GM20000 (cell line): ENCODE results near the gene NINJ1.
A peak's percentile ranks its signal among the peaks of the same experiment; 100 is the strongest.

Experiments
- DNase-seq: peaks from one replicate; pipeline ENCODE4 v3.0.0; 2012; ENCODE audit warnings: low spot score
- TF ChIP-seq, protein P1 (sequence below): IDR thresholded peaks from 2 replicates; pipeline ENCODE4 v1.5.1; 2012; ENCODE audit warnings: mild to moderate bottlenecking, control low read depth; ENCODE audit errors: extremely low read depth, missing control alignments

Gene NINJ1

DNA sequence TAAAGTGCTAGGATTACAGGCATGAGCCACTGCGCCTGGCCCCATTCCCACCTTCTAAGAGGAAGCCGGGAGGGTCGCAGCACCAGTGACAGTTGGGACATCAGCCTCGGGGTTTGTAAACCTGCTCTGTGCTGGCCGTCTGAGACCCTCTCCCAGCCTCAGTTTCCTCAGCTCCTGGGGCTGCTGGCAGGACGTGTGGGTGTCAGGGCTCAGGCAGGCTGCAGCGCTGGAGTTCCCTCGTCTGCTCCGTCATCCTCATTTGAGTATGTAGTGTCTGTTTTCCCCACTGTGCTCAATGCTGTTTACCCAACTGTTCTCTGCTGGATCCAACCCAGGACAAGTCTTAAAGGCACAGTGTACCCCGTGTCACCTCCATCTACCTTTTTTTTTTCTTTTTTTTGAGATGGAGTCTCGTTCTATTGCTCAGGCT is 2.0 kb upstream of the NINJ1 start:
- DNase-seq = no peak
- TF ChIP-seq, protein P1, sequence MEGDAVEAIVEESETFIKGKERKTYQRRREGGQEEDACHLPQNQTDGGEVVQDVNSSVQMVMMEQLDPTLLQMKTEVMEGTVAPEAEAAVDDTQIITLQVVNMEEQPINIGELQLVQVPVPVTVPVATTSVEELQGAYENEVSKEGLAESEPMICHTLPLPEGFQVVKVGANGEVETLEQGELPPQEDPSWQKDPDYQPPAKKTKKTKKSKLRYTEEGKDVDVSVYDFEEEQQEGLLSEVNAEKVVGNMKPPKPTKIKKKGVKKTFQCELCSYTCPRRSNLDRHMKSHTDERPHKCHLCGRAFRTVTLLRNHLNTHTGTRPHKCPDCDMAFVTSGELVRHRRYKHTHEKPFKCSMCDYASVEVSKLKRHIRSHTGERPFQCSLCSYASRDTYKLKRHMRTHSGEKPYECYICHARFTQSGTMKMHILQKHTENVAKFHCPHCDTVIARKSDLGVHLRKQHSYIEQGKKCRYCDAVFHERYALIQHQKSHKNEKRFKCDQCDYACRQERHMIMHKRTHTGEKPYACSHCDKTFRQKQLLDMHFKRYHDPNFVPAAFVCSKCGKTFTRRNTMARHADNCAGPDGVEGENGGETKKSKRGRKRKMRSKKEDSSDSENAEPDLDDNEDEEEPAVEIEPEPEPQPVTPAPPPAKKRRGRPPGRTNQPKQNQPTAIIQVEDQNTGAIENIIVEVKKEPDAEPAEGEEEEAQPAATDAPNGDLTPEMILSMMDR = no peak

DNA sequence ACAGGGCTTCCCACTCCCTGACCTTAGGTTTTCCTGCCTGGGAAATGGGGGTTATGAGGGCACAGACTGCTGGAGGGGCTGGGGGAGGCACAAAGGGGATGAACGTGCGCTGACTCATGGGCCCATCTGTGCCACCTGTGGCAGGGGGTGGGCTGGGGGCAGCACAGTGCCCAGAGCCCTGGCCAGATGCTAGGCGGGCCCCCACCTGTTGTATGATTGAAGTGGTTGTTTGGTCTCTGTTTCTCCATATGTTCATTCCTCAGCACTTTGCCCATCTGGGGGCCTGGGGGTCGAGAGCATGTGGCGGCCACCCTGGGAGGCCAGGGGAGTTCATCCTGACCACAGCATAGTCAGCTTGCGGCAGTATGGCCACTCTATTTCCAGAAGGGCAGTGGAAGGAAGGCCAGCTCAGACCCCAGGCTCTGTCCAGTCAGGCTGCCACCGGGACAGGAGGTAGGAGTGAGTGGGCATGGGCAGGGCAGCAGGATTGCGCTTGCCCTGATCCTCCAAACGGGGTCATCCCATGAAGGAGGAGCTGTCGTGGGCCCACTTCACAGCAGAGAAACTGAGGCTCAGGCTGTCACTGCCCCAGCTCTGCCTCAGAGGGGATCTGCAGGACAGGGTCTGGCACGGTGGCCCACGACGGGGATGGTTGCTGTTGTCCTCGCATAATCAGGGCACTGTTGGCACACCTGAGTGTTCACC is 841 bp upstream of the NINJ1 start:
- TF ChIP-seq, protein P1 = no peak
- DNase-seq = peak; percentile 42

DNA sequence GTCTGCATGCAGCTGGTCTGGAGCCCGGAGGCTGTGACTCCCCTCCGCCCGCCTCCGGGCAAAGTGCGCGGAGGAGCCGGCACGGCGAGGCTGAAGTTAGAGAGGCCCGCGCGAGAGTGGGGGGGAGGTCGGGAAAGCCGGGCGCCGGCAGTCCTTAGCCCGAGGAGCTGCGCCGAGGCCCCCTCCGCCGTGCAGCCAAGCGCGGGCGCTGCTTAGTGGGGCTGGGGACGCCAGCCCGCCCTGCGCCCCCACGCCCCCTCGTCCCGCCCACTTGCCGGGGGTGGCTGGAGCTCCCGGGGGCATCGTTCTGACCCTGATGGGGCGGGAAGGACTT is 403 bp downstream of the NINJ1 start:
- TF ChIP-seq, protein P1 = no peak
- peak; percentile 88 for DNase-seq

DNA sequence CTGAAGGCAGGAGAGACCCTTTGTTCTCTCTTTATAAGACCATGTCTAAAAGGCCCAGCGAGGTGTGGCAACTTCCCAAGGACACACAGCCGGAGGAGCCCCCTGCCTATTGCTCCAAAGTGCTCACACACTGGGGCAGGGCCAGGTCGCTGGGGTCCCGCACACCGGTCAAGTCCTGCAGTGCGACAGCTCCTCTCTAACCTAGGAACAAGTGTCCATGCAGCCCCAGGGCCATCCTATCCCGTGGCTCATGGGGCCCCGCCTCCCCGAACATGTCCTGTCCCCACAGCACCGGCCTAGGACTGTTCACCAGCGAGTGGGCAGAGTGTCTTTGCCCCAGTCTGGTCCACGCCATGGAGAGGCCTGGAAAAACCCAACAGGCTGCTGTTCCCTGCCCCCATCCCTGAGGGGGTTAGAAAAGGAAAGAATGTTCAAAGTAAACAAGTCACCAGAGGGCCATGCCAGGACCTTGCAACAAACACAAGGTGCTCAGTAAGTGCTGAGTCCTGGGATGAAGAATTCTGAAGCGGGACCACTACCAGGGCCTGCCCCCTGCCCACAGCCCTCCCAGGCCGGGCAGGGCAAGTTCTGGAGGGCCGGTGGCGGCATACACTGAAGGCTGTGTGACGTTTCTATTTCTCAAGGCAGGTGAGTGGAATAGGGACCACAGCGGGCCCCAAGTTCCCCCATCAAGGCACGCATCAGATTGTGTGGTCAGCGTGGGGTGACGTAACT is 938 bp downstream of the NINJ1 start:
- no peak for DNase-seq
- TF ChIP-seq, protein P1 = no peak

DNA sequence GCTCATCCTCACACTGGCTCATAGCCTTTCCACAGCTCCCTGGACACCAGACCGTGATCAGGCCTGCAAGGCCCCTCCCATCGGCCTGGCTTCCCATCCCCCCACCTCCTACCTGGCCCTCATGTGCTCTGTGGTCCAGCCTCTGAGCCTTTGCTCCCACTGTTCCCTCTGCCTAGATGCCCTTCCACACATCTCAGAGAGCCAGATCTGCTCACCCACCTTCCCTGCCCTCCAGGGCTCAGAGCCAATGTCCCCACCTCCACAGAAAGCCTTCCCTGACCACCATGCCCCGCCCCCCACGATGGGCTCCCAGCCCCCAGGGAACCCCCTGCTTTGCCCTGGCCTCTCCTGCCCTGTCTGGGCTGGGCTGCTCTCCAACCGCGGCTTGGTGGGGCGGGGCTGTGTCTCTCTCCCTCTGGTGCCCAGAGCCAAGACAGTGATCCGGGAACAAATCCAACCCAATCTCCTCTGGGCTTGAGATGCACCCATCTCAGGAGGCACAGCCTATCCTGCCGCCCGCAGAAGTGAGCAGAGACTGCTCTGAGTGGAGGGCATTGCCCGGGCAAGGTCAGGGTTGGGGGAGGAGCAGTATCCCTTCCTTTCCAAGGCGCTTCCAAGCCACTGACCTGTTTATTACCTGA is 1.6 kb downstream of the NINJ1 start:
- no peak for DNase-seq
- TF ChIP-seq, protein P1 = no peak

DNA sequence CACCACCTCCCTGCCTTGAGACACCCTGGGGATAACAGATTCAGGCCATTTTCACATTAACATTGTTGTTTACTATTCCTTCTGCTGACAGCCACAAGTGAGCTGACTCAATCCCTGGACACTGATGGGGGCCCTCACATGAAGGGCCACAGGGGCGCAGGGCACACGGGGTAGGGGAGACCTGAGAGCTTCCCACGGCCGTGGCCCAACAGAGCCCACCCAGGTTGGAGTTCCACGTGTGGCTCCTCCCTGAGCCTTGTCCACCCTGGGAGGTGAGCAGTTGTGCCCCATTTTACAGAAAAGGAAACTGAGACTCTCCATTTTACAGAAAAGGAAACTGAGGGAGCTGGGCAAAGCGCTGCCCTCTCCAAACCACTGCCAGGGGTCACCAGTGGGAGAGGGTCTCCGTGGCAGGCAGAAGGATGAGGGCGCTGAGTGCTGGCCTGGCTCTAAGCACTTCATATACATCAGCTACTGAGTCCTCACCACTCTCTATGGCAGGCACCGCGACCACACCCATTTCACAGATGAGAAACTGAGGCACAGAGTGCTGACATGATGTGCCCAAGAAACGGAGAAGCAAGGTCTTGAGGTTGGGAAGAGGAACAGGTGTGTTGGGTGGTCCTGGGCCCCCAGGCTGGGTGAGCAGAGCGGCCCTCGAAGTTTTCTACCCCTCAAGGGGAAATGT is 2.3 kb downstream of the NINJ1 start:
- DNase-seq = no peak
- TF ChIP-seq, protein P1 = no peak
